IPS DF 4.7 (cell line): Measurements from ENCODE around the gene BOLA1.
"Not testable (repeated sequence)": the region's sequence is repeated elsewhere in the genome, so short reads cannot be mapped to it uniquely, and the experiment has no call there.

Source experiments
- DNase-seq: peaks from one replicate; pipeline ENCODE4 v3.0.0-alpha.2; 2013; ENCODE audit warnings: low spot score; ENCODE audit errors: extremely low read depth

Gene BOLA1

GRCh38 chr1:149899460-149900284, at the start of gene BOLA1:
BOLA1 (plus strand) TSS chr1:149899568; CDS start chr1:149900060, 492 bp downstream.
- DNase-seq = no peak

- DNase-seq = no peak
These were observed 49.4 kb upstream of the BOLA1 start for GRCh38 chr1:149849947-149850360.

- DNase-seq = not testable (repeated sequence)
These were observed 48.5 kb upstream of the BOLA1 start for GRCh38 chr1:149850732-149851345.

GRCh38 chr1:149851585-149852213, 47.7 kb upstream of the BOLA1 start:
- DNase-seq = not testable (repeated sequence)

GRCh38 chr1:149852263-149852662, 47.1 kb upstream of the BOLA1 start:
- DNase-seq = not testable (repeated sequence)

- DNase-seq = not testable (repeated sequence)
These were observed 39.1 kb upstream of the BOLA1 start for GRCh38 chr1:149860271-149860670.

GRCh38 chr1:149860684-149861496, 38.5 kb upstream of the BOLA1 start:
- DNase-seq = not testable (repeated sequence)

GRCh38 chr1:149861497-149862054, 37.8 kb upstream of the BOLA1 start:
- not testable (repeated sequence) for DNase-seq

- not testable (repeated sequence) for DNase-seq
These were observed 32.5 kb upstream of the BOLA1 start for GRCh38 chr1:149866887-149867286.

GRCh38 chr1:149873060-149873459, 26.3 kb upstream of the BOLA1 start:
- not testable (repeated sequence) for DNase-seq

- no peak for DNase-seq
These were observed 22.0 kb upstream of the BOLA1 start for GRCh38 chr1:149877211-149877946.

GRCh38 chr1:149879556-149879955, 19.8 kb upstream of the BOLA1 start:
- DNase-seq = no peak

- DNase-seq = no peak
These were observed 17.5 kb upstream of the BOLA1 start for GRCh38 chr1:149881876-149882275.

GRCh38 chr1:149883598-149884247, 15.6 kb upstream of the BOLA1 start:
- no peak for DNase-seq

- no peak for DNase-seq
These were observed 14.7 kb upstream of the BOLA1 start for GRCh38 chr1:149884433-149885338.

- no peak for DNase-seq
These were observed 13.8 kb upstream of the BOLA1 start for GRCh38 chr1:149885339-149886120.

GRCh38 chr1:149886121-149886395, 13.3 kb upstream of the BOLA1 start:
- not testable (repeated sequence) for DNase-seq
